ENCODE results near the gene EFHB.

EFHB gene

GRCh38 chr3:19934098-19934566, at the start of gene EFHB:
Gene EFHB, minus strand, starts transcription at chr3:19934217. Its CDS starts 199 bp downstream, at chr3:19934018.
- no peak for TF ChIP-seq CTCF (IDR thresholded peaks at IDR 0.05; ENCODE audit: extremely low read depth, missing control alignments)
- DNase-seq (ENCODE audit: low spot score), result no peak

GRCh38 chr3:19972054-19972453, 38.0 kb upstream of the EFHB start:
- no peak for TF ChIP-seq CTCF (IDR thresholded peaks at IDR 0.05; ENCODE audit: extremely low read depth, missing control alignments)
- DNase-seq (ENCODE audit: low spot score), result no peak

- no peak for DNase-seq (ENCODE audit: low spot score)
- no peak for TF ChIP-seq CTCF (IDR thresholded peaks at IDR 0.05; ENCODE audit: extremely low read depth, missing control alignments)
These were observed 36.3 kb upstream of the EFHB start for GRCh38 chr3:19970327-19970726.

GRCh38 chr3:19967812-19968211, 33.8 kb upstream of the EFHB start:
- no peak for DNase-seq (ENCODE audit: low spot score)

GRCh38 chr3:19967208-19967607, 33.2 kb upstream of the EFHB start:
- no peak for TF ChIP-seq CTCF (IDR thresholded peaks at IDR 0.05; ENCODE audit: extremely low read depth, missing control alignments)
- DNase-seq (ENCODE audit: low spot score), result no peak

More at GRCh38 chr3:19967812-19968211, 33.8 kb upstream of the EFHB start:
- TF ChIP-seq CTCF (IDR thresholded peaks at IDR 0.05; ENCODE audit: extremely low read depth, missing control alignments), result no peak

- DNase-seq (ENCODE audit: low spot score), result no peak
- TF ChIP-seq CTCF (IDR thresholded peaks at IDR 0.05; ENCODE audit: extremely low read depth, missing control alignments), result no peak
These were observed 27.9 kb upstream of the EFHB start for GRCh38 chr3:19961960-19962359.

GRCh38 chr3:19960696-19961095, 26.7 kb upstream of the EFHB start:
- no peak for TF ChIP-seq CTCF (IDR thresholded peaks at IDR 0.05; ENCODE audit: extremely low read depth, missing control alignments)
- no peak for DNase-seq (ENCODE audit: low spot score)
